Diencephalon (tissue), 1 donor: ENCODE results near the gene TMEM185A. TPM values are rescaled to one million over a fixed set of nuclear protein-coding genes. Genes with fewer than 3 reads are reported as not detected.

Experiments
- total RNA-seq: library from RNA; depleted of rRNA; stranded (reverse); fragments of >200 nt; gene quantifications from one replicate; pipeline ENCODE4 v1.2.3, GENCODE V29; 2014

The TMEM185A gene
- total RNA-seq: 37.1 TPM

GRCh38 chrX:149631234-149632165 lies at the start of gene TMEM185A:
Gene TMEM185A, minus strand, starts transcription at chrX:149631792. Its CDS starts 212 bp downstream, at chrX:149631580.

DNA sequence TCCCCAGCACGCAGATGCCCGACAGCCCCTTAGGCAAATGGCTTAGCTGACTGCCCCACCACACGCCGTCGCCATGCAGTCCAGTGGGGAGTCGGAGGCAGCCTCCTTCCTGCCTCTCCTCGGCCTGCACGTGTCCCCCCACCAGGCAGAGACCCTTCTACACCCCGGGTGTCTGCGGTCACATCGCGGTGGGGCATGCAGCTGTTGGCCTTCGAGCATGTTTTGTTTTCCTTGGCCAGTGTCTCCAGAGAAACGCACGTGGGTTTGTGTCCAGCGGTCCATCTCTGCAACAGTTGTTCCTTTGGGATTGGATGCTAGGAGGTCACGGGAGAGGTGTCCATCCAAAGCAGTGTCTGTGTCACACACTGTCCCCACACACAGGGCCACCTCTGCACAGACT lies 36.4 kb downstream of the TMEM185A start, which contains the start of gene HSFX2:
TSS of gene HSFX2 (minus strand) at position 101 of the 400 bp plus-strand sequence. CDS start 614 bp downstream, outside the sequence.

DNA sequence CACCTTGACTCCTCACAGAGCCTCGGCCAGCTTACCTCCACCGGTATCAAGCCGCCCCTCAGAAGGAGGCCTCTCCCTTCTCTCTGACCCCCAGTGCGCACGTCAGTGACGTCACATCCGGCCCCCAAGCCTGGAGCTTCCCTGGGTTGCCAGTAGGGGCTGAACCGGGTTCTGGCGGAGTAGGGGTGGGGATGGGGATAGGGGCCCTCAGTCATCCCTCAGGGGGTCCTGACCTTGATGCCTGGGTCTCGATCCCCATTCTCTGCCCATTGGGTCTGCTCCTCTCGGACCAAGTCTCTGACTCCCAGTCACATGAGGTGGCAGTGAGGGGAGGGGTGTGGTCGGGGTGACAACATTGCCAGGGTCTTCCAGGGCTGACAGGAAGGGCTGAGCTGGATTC lies 44.2 kb downstream of the TMEM185A start, which contains the start of gene MAGEA9B:
TSS of gene MAGEA9B (minus strand) at position 101 of the 400 bp plus-strand sequence. CDS start 4,280 bp downstream, outside the sequence.

DNA sequence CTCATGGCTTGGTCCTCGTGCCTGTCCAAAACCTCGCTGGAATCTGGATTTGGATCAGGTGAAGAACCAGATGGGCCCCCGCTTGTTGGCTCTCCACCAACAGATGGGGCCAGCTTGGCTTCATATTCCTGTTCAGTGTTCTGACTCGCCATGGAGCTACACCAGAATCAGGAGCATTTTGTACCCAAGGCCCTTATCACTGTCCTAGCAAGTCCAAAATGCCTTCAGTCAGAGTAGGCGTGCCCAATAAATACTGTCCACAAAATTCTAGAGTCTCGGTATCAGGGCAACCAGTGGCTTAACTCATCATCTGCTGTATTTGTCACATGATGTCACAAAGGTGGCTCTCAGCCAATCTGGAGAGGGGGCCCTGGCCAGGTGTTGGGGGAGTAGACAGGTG lies 81.9 kb downstream of the TMEM185A start, which contains the start of gene HSFX3:
TSS of gene HSFX3 (minus strand) at position 224 of the 400 bp plus-strand sequence. CDS start at position 152, 72 bp downstream.

Other genes starting within 250 kb of the TMEM185A start
- 176 TPM for gene IDS, start 126.5 kb downstream of the TMEM185A start, total RNA-seq
- 13.4 TPM for gene EOLA1, start 90.8 kb downstream of the TMEM185A start, total RNA-seq
- gene HSFX3, start 81.9 kb downstream of the TMEM185A start, total RNA-seq: not detected
- not detected for gene MAGEA9B, start 44.3 kb downstream of the TMEM185A start, total RNA-seq
- gene HSFX2, start 36.5 kb downstream of the TMEM185A start, total RNA-seq: 1.4 TPM
- not detected for gene MAGEA11, start 80.3 kb upstream of the TMEM185A start, total RNA-seq
- 2.3 TPM for gene HSFX1, start 142.3 kb upstream of the TMEM185A start, total RNA-seq
- gene MAGEA9, start 150.1 kb upstream of the TMEM185A start, total RNA-seq: not detected
- gene MAGEA8, start 249.4 kb upstream of the TMEM185A start, total RNA-seq: not detected